COLO668 (cell line): ENCODE data around the gene ID1.
"Not testable (repeated sequence)": the region's sequence is repeated elsewhere in the genome, so short reads cannot be mapped to it uniquely, and the experiment has no call there.

Experiments
- DNase-seq: peaks from one replicate; lab custom pipeline; 2025; ENCODE audit not compliant: unreplicated experiment; lab: John Stamatoyannopoulos, UW

ID1 gene

DNA sequence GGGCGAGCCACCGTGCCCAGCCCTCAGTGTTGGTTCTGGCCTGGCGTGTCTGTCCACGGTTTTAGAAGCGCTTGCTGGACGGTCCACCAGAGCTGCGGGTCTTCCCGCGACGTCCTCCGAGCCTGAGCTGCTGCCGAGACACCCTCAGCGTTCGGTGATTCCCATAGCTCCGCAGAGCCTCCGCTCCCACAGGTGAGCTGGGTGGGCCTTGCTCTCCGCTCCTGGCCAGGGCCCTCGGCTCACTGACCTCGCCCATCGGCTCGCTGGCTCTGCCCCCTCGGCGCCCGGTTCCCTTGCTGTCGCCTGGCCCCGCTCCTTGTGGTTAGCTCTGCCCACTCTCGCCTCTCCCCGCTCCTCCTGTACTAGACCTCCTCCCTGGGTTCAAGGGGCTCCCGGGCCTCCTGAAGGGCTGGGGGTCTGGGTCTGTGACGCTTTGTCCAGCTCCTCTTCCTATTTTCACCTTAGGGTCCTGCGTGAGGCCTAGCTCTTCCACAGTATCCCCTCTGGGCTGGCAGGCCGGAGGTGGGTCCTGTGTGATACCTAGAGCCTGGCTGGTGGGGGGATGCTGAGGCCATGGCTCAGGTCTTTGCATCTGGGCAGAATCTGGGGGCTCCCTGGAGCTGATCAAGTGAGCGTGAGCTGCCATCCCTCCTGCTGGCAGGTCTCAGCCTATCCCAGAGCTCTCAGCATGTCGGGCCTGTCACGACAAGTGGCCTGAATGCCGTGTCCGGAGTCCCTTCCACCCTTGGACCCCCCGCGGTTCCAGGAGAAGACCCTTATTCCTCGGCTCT, 27.7 kb downstream of the ID1 start:
- DNase-seq: no peak

DNA sequence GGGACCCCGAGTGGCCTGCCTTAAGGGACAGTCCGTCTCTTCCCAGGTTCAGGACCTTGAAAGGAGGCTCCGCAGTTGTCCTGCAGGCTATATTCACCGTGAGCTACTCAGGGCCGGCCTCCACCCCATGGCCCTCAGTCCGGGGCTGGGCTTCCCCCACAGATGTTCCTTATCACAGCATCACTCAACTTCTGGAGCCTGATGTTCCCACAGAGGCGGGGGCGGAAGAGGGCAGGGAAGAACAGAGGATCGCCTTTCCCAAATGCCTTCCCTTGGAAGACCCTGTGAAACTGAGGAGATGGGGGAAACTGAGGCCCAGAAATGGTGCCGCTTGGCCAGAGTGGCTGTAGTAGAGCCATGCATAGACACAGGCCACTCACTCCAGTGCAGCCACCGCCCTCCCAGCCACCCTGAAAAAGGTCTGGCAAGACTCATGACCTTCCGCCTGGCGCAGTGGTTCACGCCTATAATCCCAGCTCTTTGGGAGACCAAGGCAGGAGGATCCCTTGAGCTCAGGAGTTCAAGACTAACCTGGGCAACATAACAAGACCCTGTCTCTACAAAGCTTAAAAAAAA, 28.3 kb downstream of the ID1 start:
- no peak for DNase-seq

DNA sequence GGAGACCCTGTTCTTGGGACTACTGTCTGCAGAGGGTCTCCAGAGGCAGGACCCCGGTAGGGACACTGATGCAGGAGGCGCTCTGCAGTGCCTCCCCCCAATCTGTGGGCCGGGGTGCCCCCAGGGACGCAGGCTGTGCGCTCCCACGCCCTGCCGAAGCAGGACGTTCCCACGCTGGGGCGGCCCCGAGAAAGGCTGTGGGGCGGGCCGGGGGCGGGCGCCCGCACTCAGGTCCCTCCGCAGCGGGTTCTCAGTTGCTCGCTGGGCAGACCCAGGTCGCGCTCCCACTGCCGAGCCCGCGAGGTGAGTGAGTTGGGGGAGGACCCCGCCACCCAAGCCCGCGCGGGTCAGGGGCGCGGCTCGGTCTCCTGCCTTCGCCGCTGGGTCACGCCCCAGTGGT, 32.6 kb downstream of the ID1 start, which contains the start of gene COX4I2:
TSS of gene COX4I2 (plus strand) at position 253 of the 400 bp plus-strand sequence. CDS start 1,106 bp downstream, outside the sequence.
- no peak for DNase-seq

DNA sequence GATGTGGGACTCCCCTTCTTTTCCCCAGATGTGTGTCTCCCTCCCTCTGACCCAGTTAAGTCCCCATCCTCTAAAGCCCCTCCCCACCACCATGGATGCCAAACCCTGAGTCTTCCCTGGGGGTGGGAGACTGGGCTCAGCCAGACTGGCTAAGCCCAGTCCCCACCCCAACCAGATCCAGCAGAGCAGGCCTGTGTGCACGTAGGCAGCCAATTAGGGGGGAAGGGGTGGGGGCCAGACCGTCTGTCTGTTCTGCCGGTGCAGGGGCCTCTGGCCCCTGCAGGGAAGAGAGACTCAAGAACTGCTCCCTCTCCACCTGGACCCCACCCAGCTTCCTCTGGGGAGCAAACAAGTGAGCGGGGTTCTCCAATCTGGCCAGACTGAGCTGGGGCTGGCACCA, 33.2 kb downstream of the ID1 start:
- DNase-seq: no peak

DNA sequence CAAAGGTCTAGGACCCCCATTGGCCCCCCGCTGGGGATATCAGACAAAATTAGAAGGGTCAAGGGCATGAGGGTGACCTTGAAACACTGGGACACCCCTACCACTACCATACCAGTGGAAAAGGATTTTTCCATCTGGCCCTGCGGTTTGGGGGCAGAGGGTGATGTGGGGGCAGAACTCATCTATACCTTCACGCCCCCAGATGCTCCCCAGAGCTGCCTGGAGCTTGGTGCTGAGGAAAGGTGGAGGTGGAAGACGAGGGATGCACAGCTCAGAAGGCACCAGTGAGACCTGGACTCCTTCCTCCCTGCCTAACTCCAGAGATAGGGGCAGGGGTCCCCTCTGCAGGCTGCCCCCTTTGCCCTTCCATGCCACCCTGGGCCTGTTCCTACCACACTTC, 33.7 kb downstream of the ID1 start:
- no peak for DNase-seq

DNA sequence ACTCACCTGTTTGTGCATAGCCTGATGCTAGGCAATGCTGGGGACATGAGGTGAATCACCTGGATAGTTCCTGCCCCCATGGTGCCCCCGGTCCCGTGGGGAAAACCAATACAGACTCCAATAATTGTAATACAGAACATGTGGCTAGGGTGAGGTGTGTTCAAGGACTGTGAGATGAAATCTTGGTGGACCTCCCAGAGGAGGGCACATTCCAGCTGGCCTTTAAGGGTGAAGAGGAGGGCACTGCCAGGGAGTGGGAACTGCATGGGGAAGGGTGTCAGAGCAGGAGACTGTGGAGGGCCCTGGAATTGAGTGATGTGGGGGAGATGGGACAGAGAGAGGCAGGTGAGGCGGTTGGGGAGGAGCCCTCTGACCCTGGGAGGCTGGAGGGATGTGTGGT, 35.2 kb downstream of the ID1 start:
- DNase-seq: no peak

DNA sequence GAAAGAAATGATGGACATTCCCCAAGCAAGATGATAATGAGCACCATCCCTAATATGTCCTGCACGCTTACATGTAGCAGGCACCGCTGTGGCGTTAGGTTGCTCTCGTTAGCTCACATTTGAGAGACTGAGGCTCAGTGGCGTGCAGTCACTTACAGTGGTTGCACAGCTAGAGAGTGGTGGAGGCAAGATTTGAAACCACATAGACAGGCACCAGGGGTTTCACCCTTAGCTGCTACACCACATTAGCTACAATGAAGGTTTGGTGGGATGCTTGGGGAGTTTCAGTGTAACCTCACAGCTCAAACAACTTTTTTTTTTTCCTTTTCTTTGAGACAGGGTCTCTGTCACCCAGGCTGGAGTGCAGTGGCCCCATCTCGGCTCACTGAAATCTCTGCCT, 36.3 kb downstream of the ID1 start:
- no peak for DNase-seq

DNA sequence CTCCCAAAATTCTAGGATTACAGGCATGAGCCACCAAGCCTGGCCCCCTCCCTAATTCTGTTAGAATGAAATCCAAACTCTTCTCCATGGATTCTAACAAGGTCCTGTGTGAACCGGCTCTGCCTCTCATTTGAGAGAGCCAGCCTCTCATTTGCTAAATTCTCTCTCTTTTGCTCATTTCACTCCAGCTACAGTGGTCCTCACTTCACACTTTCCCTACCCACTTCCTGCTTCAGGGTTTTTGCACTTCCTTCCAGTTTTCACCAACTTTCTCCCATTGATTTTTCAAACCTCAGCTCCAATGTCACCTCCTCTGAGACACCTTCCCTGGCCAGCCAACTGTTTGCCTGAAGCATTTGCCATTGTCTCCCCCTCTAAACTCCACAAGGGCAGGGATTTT, 37.7 kb downstream of the ID1 start:
- no peak for DNase-seq

DNA sequence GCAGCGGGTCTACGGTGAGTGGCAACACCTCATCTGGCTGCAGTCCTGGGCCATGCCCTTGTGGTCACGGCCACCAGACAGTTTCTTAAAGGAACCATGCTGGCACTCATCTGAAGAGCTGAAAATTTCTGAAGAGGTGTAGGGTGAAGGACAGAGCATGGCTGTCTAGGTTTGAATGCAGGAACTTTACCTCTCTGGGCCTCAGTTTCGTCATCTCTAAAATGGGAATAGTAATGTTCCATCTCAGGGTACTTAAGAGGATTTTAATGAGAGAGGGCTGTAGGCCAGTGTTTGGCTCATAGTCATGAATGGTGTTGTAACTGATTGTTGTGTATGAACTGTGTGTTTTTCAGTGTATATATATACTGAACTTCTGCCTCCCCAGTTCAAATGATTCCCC, 38.4 kb downstream of the ID1 start:
- no peak for DNase-seq

DNA sequence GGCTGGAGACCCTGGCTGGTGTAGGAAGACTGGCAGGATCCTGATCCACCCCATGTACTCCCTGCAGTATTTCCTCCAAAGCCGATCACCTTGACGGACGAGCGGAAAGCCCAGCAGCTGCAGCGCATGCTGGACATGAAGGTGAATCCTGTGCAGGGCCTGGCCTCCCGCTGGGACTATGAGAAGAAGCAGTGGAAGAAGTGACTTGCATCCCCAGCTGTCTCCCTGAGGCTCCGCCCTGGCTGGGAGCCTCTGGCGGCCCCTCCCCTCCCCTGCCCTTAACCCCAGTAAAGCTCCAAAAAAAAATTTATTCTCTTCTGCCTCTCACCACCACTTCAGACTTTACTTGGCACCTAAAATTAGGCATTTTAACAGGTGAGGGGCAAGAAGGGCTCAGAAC, 39.6 kb downstream of the ID1 start:
- DNase-seq: no peak

DNA sequence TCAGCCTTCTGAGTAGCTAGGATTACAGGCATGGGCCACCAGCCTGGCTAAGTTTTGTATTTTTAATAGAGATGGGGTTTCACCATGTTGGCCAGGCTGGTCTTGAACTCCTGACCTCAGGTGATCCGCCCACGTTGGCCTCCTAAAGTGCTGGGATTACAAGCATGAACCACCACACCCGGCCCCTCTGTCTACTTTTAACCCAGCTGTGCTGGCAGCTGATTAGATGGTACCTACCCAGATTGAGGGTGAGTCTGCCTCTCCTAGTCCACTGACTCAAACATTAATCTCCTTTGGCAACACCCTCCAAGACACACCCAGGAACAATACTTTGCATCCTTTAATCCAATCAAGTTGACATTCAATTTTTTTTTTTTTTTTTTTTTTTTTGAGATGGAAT, 43.0 kb downstream of the ID1 start:
- not testable (repeated sequence) for DNase-seq

DNA sequence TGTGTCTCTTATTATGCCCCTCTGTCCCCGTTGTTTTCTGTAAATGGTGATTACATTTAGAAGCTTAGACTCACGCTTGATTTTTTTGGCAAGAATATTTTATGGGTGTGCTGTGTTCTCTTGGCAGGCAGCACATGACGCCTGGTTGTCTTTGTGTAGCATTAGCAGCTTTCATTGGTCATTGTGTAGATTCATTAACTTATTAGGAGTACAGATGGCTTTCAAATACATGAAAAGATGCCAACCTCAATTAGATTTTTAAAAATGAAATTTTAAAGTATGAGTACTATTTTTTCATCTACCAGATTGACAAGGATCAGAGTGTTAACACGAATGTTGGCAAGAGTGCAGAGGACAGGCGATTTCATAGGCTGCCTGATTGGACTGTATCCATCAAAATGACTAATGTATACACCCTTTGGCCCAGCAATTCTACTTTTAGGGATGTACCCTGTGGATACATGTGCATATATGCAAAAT, 47.9 kb downstream of the ID1 start:
- DNase-seq: no peak

DNA sequence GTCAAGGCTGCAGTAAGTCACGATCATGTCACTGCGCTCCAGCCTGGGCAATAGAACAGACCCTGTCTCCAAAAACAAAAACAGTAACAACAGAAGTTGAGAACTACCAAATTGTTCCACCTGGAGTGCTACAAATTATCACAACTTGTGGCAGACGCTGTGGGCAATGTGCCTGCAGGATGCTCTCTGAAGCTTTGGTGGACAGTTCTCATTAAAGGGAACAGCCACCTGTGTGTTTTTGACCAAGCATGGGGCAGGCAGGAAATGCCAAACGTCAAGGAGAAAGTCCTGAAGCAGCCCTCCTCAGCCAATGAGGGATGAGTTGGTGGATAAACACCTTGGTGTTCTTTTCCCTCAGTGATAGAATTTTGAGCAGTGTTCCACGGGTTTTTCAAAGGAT, 48.5 kb downstream of the ID1 start:
- no peak for DNase-seq

DNA sequence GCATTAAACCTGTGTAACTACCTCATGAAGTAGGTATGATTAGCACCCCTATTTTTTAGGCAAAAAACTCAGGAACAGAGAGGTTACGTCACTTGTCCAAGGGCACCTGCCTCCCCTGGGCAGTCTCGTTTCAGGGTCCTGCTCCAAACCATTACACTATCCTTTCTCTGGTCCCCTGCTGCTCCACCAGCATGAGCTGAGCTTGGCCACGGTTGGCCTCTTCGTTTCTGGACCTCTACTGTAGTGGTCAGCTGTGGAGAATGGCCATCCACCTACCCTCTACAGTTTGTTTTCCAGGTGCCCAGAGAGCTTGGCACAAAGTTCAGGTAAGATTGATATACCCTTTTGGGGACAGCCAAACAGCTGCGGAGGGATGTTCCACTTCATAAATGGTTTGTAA, 49.4 kb downstream of the ID1 start:
- DNase-seq: no peak
